Measurements from ENCODE around the gene G3BP1.

Gene G3BP1

GRCh38 chr5:151775025-151775606 lies 3.4 kb downstream of the G3BP1 start:
- H3K27ac ChIP-seq (ENCODE audit: low read depth, low read length) = no peak overlapping the region
- H3K4me2 ChIP-seq (ENCODE audit: low read length) = peak overlapping the region; percentile 81
- H4K20me1 ChIP-seq (ENCODE audit: control insufficient read depth, insufficient read depth, low read depth, low read length) = peaks cover 64% of the 10 kb centered on the region
- H3K9me3 ChIP-seq (ENCODE audit: control insufficient read depth, insufficient read depth, low read length) = no peaks in the 10 kb centered on the region
- H3K36me3 ChIP-seq (ENCODE audit: control insufficient read depth, low read length) = peaks cover 78% of the 10 kb centered on the region
- no peaks in the 10 kb centered on the region for H3K27me3 ChIP-seq (ENCODE audit: control insufficient read depth, low read length)
- peaks cover 89% of the 10 kb centered on the region for H3K79me2 ChIP-seq (ENCODE audit: control insufficient read depth, low read length)
- no peaks in the 10 kb centered on the region for H3F3A ChIP-seq (ENCODE audit: control insufficient read depth, insufficient read depth)
- H3K4me3 ChIP-seq (ENCODE audit: low read length) = peak overlapping the region; percentile 92
- H3K9me2 ChIP-seq (replicated peaks; ENCODE audit: control insufficient read depth, low read length) = no peaks in the 10 kb centered on the region
- TF ChIP-seq EZH2phosphoT487 (IDR thresholded peaks at IDR 0.05; ENCODE audit: borderline replicate concordance, low read length) = no peak
- TF ChIP-seq, protein P1, sequence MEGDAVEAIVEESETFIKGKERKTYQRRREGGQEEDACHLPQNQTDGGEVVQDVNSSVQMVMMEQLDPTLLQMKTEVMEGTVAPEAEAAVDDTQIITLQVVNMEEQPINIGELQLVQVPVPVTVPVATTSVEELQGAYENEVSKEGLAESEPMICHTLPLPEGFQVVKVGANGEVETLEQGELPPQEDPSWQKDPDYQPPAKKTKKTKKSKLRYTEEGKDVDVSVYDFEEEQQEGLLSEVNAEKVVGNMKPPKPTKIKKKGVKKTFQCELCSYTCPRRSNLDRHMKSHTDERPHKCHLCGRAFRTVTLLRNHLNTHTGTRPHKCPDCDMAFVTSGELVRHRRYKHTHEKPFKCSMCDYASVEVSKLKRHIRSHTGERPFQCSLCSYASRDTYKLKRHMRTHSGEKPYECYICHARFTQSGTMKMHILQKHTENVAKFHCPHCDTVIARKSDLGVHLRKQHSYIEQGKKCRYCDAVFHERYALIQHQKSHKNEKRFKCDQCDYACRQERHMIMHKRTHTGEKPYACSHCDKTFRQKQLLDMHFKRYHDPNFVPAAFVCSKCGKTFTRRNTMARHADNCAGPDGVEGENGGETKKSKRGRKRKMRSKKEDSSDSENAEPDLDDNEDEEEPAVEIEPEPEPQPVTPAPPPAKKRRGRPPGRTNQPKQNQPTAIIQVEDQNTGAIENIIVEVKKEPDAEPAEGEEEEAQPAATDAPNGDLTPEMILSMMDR (IDR thresholded peaks at IDR 0.05; ENCODE audit: low read depth, low read length, poor library complexity, severe bottlenecking) = no peak
- H3K4me1 ChIP-seq (ENCODE audit: control insufficient read depth, low read length) = peaks cover 66% of the 10 kb centered on the region

- Histone ChIP-seq H3K9me3 (ENCODE audit: control insufficient read depth, insufficient read depth, low read length) (no peaks in the 10 kb centered on the region), H3K4me2 (ENCODE audit: low read length) (peak overlapping the region; percentile 35), H3K36me3 (ENCODE audit: control insufficient read depth, low read length) (peaks cover 78% of the 10 kb centered on the region), H3K27ac (ENCODE audit: low read depth, low read length) (no peak overlapping the region), H3F3A (ENCODE audit: control insufficient read depth, insufficient read depth) (peaks cover 7% of the 10 kb centered on the region; the same call in 1 of the 2 replicates), H3K79me2 (ENCODE audit: control insufficient read depth, low read length) (peaks cover 100% of the 10 kb centered on the region), H4K20me1 (ENCODE audit: control insufficient read depth, insufficient read depth, low read depth, low read length) (peaks cover 60% of the 10 kb centered on the region), H3K9me2 (replicated peaks; ENCODE audit: control insufficient read depth, low read length) (no peaks in the 10 kb centered on the region), H3K4me3 (ENCODE audit: low read length) (no peak overlapping the region), H3K27me3 (ENCODE audit: control insufficient read depth, low read length) (no peaks in the 10 kb centered on the region), H3K4me1 (ENCODE audit: control insufficient read depth, low read length) (peaks cover 86% of the 10 kb centered on the region)
- TF ChIP-seq EZH2phosphoT487 (IDR thresholded peaks at IDR 0.05; ENCODE audit: borderline replicate concordance, low read length) = no peak
- TF ChIP-seq, protein P1 (IDR thresholded peaks at IDR 0.05; ENCODE audit: low read depth, low read length, poor library complexity, severe bottlenecking) = no peak
Measured at GRCh38 chr5:151779531-151780125, 7.9 kb downstream of the G3BP1 start.

DNA sequence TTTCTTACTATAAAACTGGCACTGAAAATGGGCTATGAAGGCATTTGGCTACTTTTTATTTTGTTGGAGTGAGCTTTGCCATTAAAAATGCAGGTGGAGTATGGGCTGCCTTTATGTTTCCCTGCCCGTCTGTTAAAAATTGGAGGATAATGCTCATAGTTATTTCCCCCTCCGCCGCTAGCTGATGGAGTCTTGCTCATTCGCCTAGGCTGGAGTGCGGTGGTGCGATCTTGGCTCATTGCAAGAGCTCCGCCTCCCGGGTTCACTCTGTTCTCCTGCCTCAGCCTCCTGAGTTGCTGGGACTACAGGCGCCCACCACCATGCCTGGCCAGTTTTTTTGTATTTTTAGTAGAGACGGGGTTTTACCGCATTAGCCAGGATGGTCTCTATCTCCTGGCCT lies 8.6 kb downstream of the G3BP1 start:
- Histone ChIP-seq H3K27ac (ENCODE audit: low read depth, low read length) (no peak overlapping the region), H3F3A (ENCODE audit: control insufficient read depth, insufficient read depth) (peaks cover 7% of the 10 kb centered on the region; the same call in 1 of the 2 replicates), H3K79me2 (ENCODE audit: control insufficient read depth, low read length) (peaks cover 100% of the 10 kb centered on the region), H3K27me3 (ENCODE audit: control insufficient read depth, low read length) (no peaks in the 10 kb centered on the region), H3K4me2 (ENCODE audit: low read length) (peak overlapping the region; percentile 22), H3K4me3 (ENCODE audit: low read length) (no peak overlapping the region), H3K36me3 (ENCODE audit: control insufficient read depth, low read length) (peaks cover 77% of the 10 kb centered on the region), H4K20me1 (ENCODE audit: control insufficient read depth, insufficient read depth, low read depth, low read length) (peaks cover 59% of the 10 kb centered on the region), H3K9me3 (ENCODE audit: control insufficient read depth, insufficient read depth, low read length) (no peaks in the 10 kb centered on the region), H3K4me1 (ENCODE audit: control insufficient read depth, low read length) (peaks cover 82% of the 10 kb centered on the region), H3K9me2 (replicated peaks; ENCODE audit: control insufficient read depth, low read length) (no peaks in the 10 kb centered on the region)
- TF ChIP-seq, protein P1 (IDR thresholded peaks at IDR 0.05; ENCODE audit: low read depth, low read length, poor library complexity, severe bottlenecking) = no peak
- TF ChIP-seq EZH2phosphoT487 (IDR thresholded peaks at IDR 0.05; ENCODE audit: borderline replicate concordance, low read length) = no peak

All from DOHH2 (cell line).